ENCODE results near the gene SERPINI1. TPM values are rescaled to one million over a fixed set of nuclear protein-coding genes. Genes with fewer than 3 reads are reported as not detected.

SERPINI1 gene
- total RNA-seq, 1 experiment from 2014 or later, result 6.0 TPM

- Histone ChIP-seq H4K8ac (replicated peaks; ENCODE audit: insufficient read length, low read depth, low read length) (no peak overlapping the region), H2AFZ (ENCODE audit: low read length) (no peak overlapping the region), H2BK120ac (ENCODE audit: low read depth, low read length, poor library complexity, severe bottlenecking) (no peak overlapping the region), H3K14ac (ENCODE audit: insufficient read depth, low read length) (no peak overlapping the region), H3K4me1 (ENCODE audit: insufficient read depth, low read length) (no peaks in the 10 kb centered on the region; the same call in 1 of the 2 replicates), H4K91ac (ENCODE audit: insufficient read length, low read depth, low read length) (no peak overlapping the region), H3K23ac (ENCODE audit: insufficient read length, low read depth, low read length) (no peak overlapping the region), H3K4me2 (ENCODE audit: insufficient read depth, insufficient read length, low read length) (no peak overlapping the region), H3K27ac (ENCODE audit: insufficient read length, low read depth, low read length) (no peak overlapping the region), H2BK20ac (ENCODE audit: low read depth, low read length, poor library complexity, severe bottlenecking) (no peak overlapping the region), H3K79me1 (ENCODE audit: insufficient read depth, low read depth, low read length, poor library complexity, severe bottlenecking) (peaks cover 2% of the 10 kb centered on the region), H3K27me3 (ENCODE audit: insufficient read depth, low read length) (no peaks in the 10 kb centered on the region), H4K20me1 (ENCODE audit: control insufficient read depth, insufficient read depth, insufficient read length) (no peaks in the 10 kb centered on the region), H3K56ac (ENCODE audit: insufficient read length, low read depth, low read length) (no peak overlapping the region), H3K4ac (ENCODE audit: low read depth, low read length) (no peak overlapping the region), H3K9me3 (ENCODE audit: control insufficient read depth, low read depth, low read length) (no peaks in the 10 kb centered on the region), H3K23me2 (ENCODE audit: insufficient read length, low read depth, low read length, poor library complexity, severe bottlenecking) (no peaks in the 10 kb centered on the region), H3K79me2 (ENCODE audit: insufficient read depth, low read length) (peaks cover 49% of the 10 kb centered on the region), H2BK5ac (ENCODE audit: insufficient read length, low read length) (no peak overlapping the region), H3T11ph (ENCODE audit: low read length) (no peak overlapping the region), H2BK15ac (ENCODE audit: low read depth, low read length) (no peak overlapping the region), H2BK12ac (ENCODE audit: insufficient read length, low read depth, low read length) (no peak overlapping the region), H4K5ac (ENCODE audit: insufficient read length, low read depth, low read length) (no peak overlapping the region), H3K18ac (ENCODE audit: insufficient read length, low read depth, low read length) (no peak overlapping the region), H3K9ac (ENCODE audit: extremely low read depth, insufficient read length, low read length) (no peak overlapping the region), H2AK5ac (ENCODE audit: insufficient read length, low read length) (no peak overlapping the region)
- no CpG with 5 or more reads among the region's 3 CpGs for WGBS (ENCODE audit: extremely low coverage, insufficient read length, low lambda C conversion rate)
- no peak for TF ChIP-seq CTCF (conservative IDR thresholded peaks at IDR 0.05)
- Mint-ChIP-seq H3K9me3 (no peaks in the 10 kb centered on the region), H3K4me3 (no peak overlapping the region), H3K36me3 (ENCODE audit: insufficient read depth in 1 of 3, low read depth in 3 of 3) (no peaks in the 10 kb centered on the region; a peak in 2 of 7 replicates), H3K27me3 (ENCODE audit: low read depth) (no peaks in the 10 kb centered on the region), H3K4me1 (peaks cover 56 to 64% of the 10 kb centered on the region in 2 experiments), H3K27ac (peak overlapping the region in 1 of 3 experiments; percentile 20; a peak in 2 of 7 replicates)
- DNase-seq, result no peak
These were observed 6.7 kb upstream of the SERPINI1 start for GRCh38 chr3:167728632-167729323.

All from H9 (cell line).